DMS153 treated with DMSO at 0.1 percent for 48 hours (cell line): ENCODE results near the gene CALN1.
"Not testable (repeated sequence)": the region's sequence is repeated elsewhere in the genome, so short reads cannot be mapped to it uniquely, and the experiment has no call there.

Experiments used
- DNase-seq: peaks from one replicate; lab custom pipeline; 2025; ENCODE audit not compliant: unreplicated experiment; lab: John Stamatoyannopoulos, UW

Gene CALN1

DNA sequence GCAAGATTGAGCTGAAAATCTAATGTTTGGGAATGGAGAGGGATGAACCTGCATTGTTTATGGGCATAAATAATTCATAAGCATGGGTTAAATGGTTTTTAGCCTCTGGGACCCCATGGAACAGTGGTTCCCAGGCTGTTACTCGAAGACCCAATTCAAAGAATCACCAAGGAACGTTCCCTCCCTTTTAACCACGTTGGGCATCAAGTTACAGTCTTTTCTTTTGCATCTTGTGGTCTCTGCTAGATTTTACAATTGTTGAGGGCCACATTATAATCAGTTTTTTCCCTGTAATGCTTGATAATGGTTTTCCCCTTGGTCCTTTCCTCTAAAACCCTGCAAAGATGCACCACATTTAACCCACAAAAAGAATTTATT is 2.5 kb downstream of the CALN1 start:
- no peak for DNase-seq

GRCh38 chr7:72408966-72409637 is 3.0 kb downstream of the CALN1 start:
- no peak for DNase-seq

- no peak for DNase-seq
Measured at GRCh38 chr7:72406820-72407403, 5.2 kb downstream of the CALN1 start.

DNA sequence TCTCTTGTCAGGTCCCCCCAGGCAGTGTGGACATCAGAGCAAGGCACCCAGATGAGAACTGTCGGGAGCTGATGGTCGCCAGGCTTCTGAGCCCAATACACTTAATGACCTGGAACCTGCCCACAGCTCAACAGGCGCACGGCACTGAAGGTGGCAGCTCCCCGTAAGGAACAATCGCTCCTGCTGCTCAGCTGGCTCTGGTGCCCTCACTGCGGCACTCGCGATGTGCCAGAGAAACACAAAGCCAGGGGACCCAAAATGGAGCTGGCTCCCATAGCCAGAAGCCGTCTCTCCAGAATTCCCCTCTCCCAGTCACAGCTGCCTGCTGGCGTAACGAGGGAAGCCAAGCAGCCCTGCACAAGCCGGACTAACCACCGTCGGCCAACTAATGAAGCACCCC is 6.3 kb downstream of the CALN1 start:
- DNase-seq = no peak

- DNase-seq = no peak
Measured at GRCh38 chr7:72405418-72405817, 6.7 kb downstream of the CALN1 start.

DNA sequence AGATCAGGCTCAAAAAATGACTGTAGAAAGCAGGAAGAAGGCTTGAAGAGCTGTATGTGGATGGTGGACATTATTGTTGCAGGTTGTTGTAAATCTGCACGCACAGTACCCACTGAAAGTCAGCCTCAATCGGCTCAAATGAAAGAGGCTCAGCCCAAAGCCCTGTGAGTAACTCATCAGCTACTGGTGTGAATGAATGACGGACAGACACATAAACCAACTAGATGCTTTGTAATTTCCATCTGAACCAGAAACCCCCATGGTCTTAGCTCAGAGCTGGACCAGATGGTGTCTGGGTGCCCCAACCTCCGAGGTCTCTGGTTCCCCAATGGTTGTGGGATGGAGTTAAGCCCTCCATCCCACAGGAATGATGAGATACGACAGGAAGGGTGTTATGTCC is 7.4 kb downstream of the CALN1 start:
- DNase-seq = no peak

DNA sequence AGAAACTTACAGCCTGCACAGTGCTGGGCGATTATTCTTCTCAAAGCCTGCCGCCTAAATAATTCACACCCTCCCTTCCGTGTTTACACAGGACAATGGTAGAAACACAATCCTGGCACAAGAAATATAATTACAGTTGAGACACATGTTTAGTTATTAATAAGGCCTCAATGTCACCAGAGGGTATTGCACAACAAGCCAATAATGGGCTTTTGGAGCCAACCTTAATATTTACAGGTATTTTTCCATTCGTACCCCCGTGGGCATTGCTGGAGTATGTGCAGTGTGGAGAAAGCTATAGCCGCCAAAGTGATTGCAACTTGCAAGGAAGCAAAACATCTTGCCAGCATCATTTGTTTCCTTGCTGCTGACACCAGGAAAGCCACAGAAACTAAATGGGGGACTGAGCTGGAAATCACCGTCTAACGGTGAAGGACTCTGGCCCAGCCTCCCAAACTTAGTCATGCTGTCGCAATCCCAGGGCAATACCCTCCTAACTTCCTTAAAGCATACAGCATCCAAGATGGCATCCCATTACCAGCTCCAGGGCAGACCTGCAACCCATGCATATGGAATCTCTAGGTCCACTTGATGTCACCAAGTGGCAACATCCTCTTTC is 8.6 kb downstream of the CALN1 start:
- no peak for DNase-seq

DNA sequence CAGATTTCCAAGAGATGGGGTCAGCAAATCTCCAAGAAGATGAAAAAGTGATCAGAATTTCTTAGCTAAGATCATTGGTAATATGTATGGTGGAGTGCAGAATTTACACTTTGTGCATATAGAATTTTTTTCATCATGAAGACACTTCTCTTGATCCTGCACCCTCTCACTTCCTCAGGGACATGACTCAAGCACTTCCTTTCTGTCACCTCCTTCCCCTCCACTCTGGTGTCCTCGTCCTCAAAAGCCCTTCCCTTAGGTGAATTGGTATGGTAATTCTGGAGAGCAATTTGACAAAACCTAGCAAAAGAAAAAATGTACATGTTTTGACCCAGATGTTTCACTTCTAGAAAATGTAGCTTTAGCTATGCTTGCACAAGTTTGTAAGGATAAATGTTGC is 18.1 kb downstream of the CALN1 start:
- DNase-seq = no peak

GRCh38 chr7:72391821-72392377 is 20.2 kb downstream of the CALN1 start:
- DNase-seq = no peak

DNA sequence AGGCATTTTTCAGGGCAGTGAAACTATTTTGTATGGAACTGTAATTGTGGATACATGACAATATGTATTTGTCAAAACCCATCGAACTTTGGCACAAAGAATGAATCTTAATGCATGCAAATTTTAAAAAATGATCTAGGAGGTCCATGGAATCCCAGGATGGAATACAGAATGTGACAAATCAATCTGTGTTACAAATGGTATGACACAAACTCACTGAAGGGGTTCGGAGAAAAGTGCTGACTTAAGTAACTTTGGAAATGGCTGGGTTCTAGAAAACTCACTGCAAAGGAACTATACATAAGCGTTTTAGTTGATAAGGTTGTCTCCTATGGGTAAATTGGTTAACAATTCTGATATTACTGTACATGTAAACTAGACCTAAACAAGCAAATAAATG is 26.0 kb downstream of the CALN1 start:
- DNase-seq = no peak

- DNase-seq = no peak
Measured at GRCh38 chr7:72362246-72362645, 49.9 kb downstream of the CALN1 start.

DNA sequence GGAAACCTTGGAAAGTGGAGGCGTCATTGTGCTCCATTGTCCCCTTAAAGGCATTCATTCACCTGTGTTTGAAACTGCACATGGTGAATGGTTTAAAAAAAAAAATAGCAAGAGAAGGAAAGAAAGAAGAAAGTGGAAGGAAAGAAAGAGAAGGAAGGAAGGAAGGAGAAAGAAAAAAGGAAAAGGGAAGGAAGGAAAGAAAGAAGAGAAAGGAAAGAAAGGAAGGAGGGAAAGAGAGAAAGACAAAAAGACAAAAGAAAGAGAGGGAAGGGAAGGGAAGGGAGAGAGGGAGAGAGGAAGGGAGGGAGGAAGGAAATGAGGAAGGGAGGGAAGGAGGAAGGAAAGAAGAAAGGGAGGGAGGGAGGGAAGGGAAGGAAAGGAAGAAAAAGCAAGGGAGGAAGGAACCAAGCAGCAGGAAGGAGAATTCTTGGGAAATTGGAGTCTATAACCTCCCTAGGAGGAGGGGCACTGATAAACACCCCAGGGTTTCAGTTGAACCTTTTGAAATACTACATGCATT is 66.9 kb downstream of the CALN1 start:
- DNase-seq = no peak

- DNase-seq = no peak
Measured at GRCh38 chr7:72343991-72344390, 68.1 kb downstream of the CALN1 start.

GRCh38 chr7:72343354-72343753 is 68.8 kb downstream of the CALN1 start:
- DNase-seq = not testable (repeated sequence)

- DNase-seq = no peak
Measured at GRCh38 chr7:72337390-72338167, 74.6 kb downstream of the CALN1 start.

GRCh38 chr7:72336632-72337389 is 75.3 kb downstream of the CALN1 start:
- no peak for DNase-seq

DNA sequence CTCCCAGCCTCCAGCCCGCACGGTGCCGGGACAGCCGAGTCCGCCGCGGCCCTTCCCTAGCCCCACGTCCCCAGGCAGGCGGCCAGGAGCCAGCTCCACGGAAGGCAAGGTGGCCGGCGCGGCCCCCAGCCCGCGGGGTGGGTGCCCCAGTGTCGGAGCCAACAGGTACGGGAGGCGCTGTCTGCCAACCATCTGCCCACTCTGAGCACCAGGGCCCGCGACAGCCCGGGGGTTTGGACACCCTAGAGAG is 75.8 kb downstream of the CALN1 start:
- no peak for DNase-seq

DNA sequence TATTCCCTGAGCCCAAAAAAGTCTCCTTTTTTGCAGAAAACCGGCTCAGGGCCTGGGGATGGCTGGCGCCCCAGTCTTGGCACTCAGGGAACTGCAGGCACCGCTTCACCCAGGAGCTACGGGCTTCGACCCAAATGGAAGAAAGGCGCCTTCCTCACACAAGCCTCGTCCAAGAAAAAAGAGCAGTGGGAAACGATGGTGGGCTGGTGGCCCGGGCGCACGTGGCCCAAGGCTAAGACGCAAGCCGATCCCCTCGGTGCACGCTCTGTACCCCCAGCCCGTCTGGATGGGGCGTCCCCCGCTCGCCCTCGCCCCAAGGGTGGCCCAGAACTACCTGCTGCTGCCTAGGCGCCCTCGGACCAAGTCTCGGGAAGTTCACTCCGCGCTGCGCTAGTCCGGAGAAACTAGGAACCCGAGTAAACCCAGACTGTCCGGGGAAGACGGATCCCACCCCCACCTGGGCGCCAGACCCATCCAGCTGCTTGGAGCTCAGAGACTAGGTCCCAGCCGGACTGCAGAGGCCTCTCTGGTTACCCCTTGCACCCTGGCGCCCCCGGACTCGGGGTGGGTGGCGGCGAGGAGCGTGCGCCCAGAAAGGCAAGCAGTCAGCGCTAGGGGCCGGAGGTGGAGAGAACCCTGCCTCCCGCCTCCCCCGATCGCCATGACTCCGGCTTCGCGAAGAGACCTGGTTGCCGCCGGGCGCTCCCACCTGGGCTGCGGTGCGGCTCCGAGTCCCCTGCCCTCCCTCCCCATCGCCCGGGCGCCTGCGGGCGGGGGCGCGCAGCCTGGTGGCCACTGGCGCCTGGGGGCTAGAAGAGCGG is 76.4 kb downstream of the CALN1 start:
- no peak for DNase-seq

DNA sequence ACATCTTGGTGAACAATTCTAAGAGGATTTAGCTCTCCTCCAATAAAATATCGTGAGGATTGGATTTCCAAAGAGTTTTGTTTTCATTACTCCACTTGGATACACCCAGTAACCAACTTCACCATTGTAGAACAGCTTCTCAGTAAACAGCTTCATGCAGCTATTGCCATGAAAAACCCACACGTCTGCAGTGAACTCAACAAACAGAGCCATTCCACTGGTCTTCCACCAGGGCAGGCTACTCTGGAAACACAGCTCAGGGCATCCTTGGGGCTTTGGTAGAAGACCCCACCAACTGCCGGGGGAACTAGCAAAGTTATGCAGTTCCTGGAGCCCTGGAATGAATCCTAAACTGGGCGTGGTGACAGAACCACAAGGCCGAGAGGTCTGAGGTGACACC is 77.4 kb downstream of the CALN1 start:
- no peak for DNase-seq

GRCh38 chr7:72334066-72334465 is 78.1 kb downstream of the CALN1 start:
- DNase-seq = no peak
